ENCODE measurements around the gene LRCH4. TPM values are rescaled to one million over a fixed set of nuclear protein-coding genes. Genes with fewer than 3 reads are reported as not detected.

The LRCH4 gene
- total RNA-seq, 3 donors from 2014 or later (not counting 1 experiment from before 2014, with no cell fraction given): 282 to 296 (median 289) TPM

DNA sequence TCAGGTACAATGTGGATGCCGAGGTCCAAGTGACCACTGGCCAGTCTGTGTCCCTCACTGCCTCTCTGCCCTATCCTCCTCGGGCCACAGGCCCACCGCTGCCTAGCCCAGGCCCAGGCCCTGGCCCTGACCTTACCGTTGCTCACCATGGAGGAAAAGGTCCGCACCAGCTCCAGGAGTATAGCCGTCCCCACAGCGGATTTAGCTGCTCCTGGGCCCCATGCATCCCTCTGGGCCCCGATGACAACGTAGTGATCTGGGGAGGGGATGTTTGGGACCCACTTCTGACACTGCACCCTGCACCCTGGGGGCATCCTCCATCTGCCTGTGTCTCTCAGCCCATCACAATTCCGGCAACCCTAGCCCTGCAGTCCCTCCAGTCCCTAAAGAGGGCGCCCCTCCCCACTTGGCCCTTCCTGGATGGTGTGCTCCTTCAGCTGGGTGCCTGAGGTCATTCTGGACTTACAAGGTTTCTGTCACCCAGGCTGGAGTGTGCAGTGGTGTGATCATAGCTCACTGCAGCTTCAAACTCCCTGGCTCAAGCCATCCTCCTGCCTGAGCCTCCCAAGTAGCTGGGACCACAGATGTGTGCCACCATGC lies 43.3 kb upstream of the LRCH4 start:
- ATAC-seq: no peak
- Histone ChIP-seq H3K36me3 (ENCODE audit: control insufficient read depth, insufficient read depth, low read length) (no peaks in the 10 kb centered on the region), H3K27ac (ENCODE audit: low read length) (no peak overlapping the region), H3K4me1 (ENCODE audit: control insufficient read depth, insufficient read depth, low read length) (peaks cover 33% of the 10 kb centered on the region), H3K27me3 (ENCODE audit: control insufficient read depth, insufficient read depth, low read length) (no peaks in the 10 kb centered on the region), H3K4me3 (ENCODE audit: low read length) (no peak overlapping the region), H3K9me3 (ENCODE audit: control insufficient read depth, insufficient read depth, low read length) (no peaks in the 10 kb centered on the region)
- Mint-ChIP-seq H3K4me3 (no peak overlapping the region), H3K4me1 (peaks cover 10 to 49% of the 10 kb centered on the region in 2 donors), H3K9me3 (no peaks in the 10 kb centered on the region), H3K27ac (peak overlapping the region; percentile 68 to 70), H3K36me3 (no peaks in the 10 kb centered on the region), H3K27me3 (ENCODE audit: low read depth in 2 of 2) (no peaks in the 10 kb centered on the region)
- TF ChIP-seq, protein P1, sequence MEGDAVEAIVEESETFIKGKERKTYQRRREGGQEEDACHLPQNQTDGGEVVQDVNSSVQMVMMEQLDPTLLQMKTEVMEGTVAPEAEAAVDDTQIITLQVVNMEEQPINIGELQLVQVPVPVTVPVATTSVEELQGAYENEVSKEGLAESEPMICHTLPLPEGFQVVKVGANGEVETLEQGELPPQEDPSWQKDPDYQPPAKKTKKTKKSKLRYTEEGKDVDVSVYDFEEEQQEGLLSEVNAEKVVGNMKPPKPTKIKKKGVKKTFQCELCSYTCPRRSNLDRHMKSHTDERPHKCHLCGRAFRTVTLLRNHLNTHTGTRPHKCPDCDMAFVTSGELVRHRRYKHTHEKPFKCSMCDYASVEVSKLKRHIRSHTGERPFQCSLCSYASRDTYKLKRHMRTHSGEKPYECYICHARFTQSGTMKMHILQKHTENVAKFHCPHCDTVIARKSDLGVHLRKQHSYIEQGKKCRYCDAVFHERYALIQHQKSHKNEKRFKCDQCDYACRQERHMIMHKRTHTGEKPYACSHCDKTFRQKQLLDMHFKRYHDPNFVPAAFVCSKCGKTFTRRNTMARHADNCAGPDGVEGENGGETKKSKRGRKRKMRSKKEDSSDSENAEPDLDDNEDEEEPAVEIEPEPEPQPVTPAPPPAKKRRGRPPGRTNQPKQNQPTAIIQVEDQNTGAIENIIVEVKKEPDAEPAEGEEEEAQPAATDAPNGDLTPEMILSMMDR (IDR thresholded peaks at IDR 0.05): no peak
- peak in 1 of 2 donors; percentile 46 for DNase-seq
- 85% methylated on average over 11 of the region's 11 CpGs for WGBS (ENCODE audit: insufficient coverage)
- intact Hi-C loops (cut with micrococcal nuclease): no loop called here

DNA sequence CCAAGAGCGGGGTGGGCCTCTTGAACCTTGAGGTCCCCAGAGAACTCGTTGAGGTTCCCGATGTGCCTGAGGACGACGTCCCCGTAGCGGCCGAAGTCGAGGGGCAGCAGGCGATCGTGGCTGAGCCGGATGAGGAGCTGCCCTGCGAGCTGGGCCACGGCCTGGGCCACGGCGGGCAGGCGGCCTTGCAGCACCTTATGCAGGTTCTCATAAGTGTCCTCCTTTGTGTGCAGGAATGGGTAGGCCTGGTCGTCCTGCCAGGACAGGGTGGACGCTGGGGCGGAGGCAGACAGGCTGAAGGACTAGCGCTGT lies 41.3 kb upstream of the LRCH4 start:
- no peaks in the 10 kb centered on the region for H3K27me3 Mint-ChIP-seq (ENCODE audit: low read depth in 2 of 2)
- no peak overlapping the region for H3K4me3 ChIP-seq (ENCODE audit: low read length)
- H3K9me3 Mint-ChIP-seq: no peaks in the 10 kb centered on the region
- no peaks in the 10 kb centered on the region for H3K36me3 ChIP-seq (ENCODE audit: control insufficient read depth, insufficient read depth, low read length)
- H3K27me3 ChIP-seq (ENCODE audit: control insufficient read depth, insufficient read depth, low read length): no peaks in the 10 kb centered on the region
- peak overlapping the region; percentile 40 for H3K4me3 Mint-ChIP-seq
- 96% methylated on average over 21 of the region's 21 CpGs for WGBS (ENCODE audit: insufficient coverage)
- peaks cover 19% of the 10 kb centered on the region for H3K4me1 ChIP-seq (ENCODE audit: control insufficient read depth, insufficient read depth, low read length)
- peak overlapping the region; percentile 83 for H3K27ac ChIP-seq (ENCODE audit: low read length)
- peak overlapping the region in 1 of 2 donors; percentile 76 for H3K27ac Mint-ChIP-seq
- DNase-seq (no peak), ATAC-seq (no peak)
- H3K36me3 Mint-ChIP-seq: no peaks in the 10 kb centered on the region
- peaks cover 0 to 33% of the 10 kb centered on the region in 2 donors for H3K4me1 Mint-ChIP-seq
- TF ChIP-seq, protein P1 (IDR thresholded peaks at IDR 0.05): no peak
- intact Hi-C loops (cut with micrococcal nuclease): loop anchor here (2.0 kb wide), 1 partner anchor 14 kb away; the partner anchor contains the start of gene MOSPD3
- no peaks in the 10 kb centered on the region for H3K9me3 ChIP-seq (ENCODE audit: control insufficient read depth, insufficient read depth, low read length)

DNA sequence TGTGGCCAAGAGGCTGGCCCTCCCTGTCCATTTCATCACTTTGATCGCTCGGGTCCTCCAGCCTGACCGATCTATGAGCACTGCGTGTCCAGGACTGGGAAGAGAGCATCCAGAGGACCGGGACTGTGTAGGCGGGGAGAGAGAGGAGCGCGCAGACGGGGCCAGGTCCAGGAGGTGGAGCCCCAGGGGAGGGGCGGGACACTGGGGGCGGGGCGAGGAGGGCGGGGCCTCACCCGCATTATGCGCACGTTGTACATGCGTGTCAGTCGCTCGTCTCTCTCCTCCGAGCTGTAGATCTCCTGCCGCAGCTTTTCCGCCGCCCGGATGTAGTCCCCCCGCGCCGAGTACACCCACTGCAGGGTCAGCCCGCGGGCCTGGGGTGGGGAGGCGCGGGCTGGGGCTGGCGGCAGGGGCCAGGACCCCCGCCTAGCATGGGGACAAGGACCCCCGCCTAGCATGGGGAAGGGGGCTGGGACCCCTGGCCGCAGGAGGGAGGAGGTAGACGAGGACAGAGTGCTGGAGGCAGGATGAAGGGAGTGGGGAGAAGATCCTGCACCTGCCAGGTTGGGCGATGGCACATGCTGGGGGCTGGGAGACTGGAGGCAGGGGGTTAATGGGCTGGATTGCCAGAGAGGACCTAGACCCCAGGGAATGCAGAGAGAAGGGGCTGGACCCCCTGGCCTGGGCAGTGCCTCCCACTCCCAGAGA lies 40.8 kb upstream of the LRCH4 start:
- H3K27me3 ChIP-seq (ENCODE audit: control insufficient read depth, insufficient read depth, low read length): no peaks in the 10 kb centered on the region

More for the DNA sequence above, 40.8 kb upstream of the LRCH4 start:
- Histone ChIP-seq H3K27ac (ENCODE audit: low read length) (peak overlapping the region; percentile 83), H3K4me3 (ENCODE audit: low read length) (peak overlapping the region; percentile 34), H3K36me3 (ENCODE audit: control insufficient read depth, insufficient read depth, low read length) (no peaks in the 10 kb centered on the region), H3K9me3 (ENCODE audit: control insufficient read depth, insufficient read depth, low read length) (no peaks in the 10 kb centered on the region), H3K4me1 (ENCODE audit: control insufficient read depth, insufficient read depth, low read length) (peaks cover 19% of the 10 kb centered on the region)
- Mint-ChIP-seq H3K4me1 (peaks cover 0 to 31% of the 10 kb centered on the region in 2 donors), H3K27ac (peak overlapping the region in 1 of 2 donors; percentile 76), H3K9me3 (no peaks in the 10 kb centered on the region), H3K36me3 (no peaks in the 10 kb centered on the region), H3K27me3 (ENCODE audit: low read depth in 2 of 2) (no peaks in the 10 kb centered on the region), H3K4me3 (peak overlapping the region; percentile 79)
- 4% methylated on average over 37 of the region's 37 CpGs for WGBS (ENCODE audit: insufficient coverage)
- TF ChIP-seq, protein P1 (IDR thresholded peaks at IDR 0.05): no peak
- DNase-seq: peak; percentile 67 to 93
- peak; percentile 97 to 99 (median 99) for ATAC-seq
- intact Hi-C loops (cut with micrococcal nuclease): loop anchor here (2.0 kb wide), 1 partner anchor 14 kb away; the partner anchor contains the start of gene MOSPD3
